Pancreas (tissue), 10 donors: ENCODE data around the gene APBB2. TPM values are rescaled to one million over a fixed set of nuclear protein-coding genes. Genes with fewer than 3 reads are reported as not detected.

Experiments
- ATAC-seq, 4 donors: fragments of 200-7000 bp; cut with Tn5 transposase; one replicate each; pipeline versions ENCODE4 v1.8.0 to v1.9.1; 2020; ENCODE audit warnings: mild to moderate bottlenecking in 4 of 4, moderate library complexity in 4 of 4
- DNase-seq, 6 donors: peaks; one replicate each; pipeline ENCODE4 v3.0.0-alpha.2; 2020
- FAIRE-seq: peaks from 2 replicates; lab custom pipeline; 2012; peaks lifted over from hg19 to GRCh38; lab: Jason Lieb, UNC
- H3K27ac ChIP-seq, 4 donors: fragments of 200-600 bp; sonication (generic); 1 replicate in 3 of 4; 2 replicates in 1 of 4; pipeline versions ENCODE4 v1.5.0 to v1.8.0; 2020
- H3K27me3 ChIP-seq, 4 donors: fragments of 200-600 bp; one replicate each; pipeline ENCODE4 v1.8.0; 2021
- H3K36me3 ChIP-seq, 3 donors: fragments of 200-600 bp; sonication (generic) in 1 of 3; one replicate each; pipeline versions ENCODE4 v1.5.0 to v1.8.0; 2020 to 2021
- H3K4me1 ChIP-seq, 3 donors: fragments of 200-600 bp; one replicate each; pipeline ENCODE4 v1.8.0; 2021
- H3K4me3 ChIP-seq, 4 donors: fragments of 200-600 bp; sonication (generic) in 2 of 4; one replicate each; pipeline versions ENCODE4 v1.5.0 to v1.8.0; 2020 to 2021
- H3K9me3 ChIP-seq, 4 donors: fragments of 200-600 bp; one replicate each; pipeline ENCODE4 v1.8.0; 2021
- WGBS, 2 donors: extraction: QIAGEN DNeasy Blood & Tissue Kit; methylation state at CpG; one replicate each; pipeline ENCODE4 v1.1.7; 2013; 5-methylcytosine and 5-hydroxymethylcytosine counted together
- intact Hi-C, 3 donors: fragments of 100-400 bp; cut with DNase I; formaldehyde crosslinking; loops; one replicate each; pipeline versions ENCODE4 v1.11.1 to v1.14.2; 2022
- polyA plus RNA-seq, 2 donors: library from polyadenylated mRNA; stranded (reverse); fragments of 200-250 nt; gene quantifications; one replicate each; pipeline ENCODE4 v1.2.3, GENCODE V29; 2013
- total RNA-seq, 6 donors: library from RNA; stranded (reverse); fragmentation: NEBNext Ultra II Directional in 4 of 6; extraction: Animal tissue kit (Norgen Biotek cat#: 25700) in 4 of 6; gene quantifications; one replicate each; pipeline versions ENCODE4 v1.2.1 to v1.2.4, GENCODE V29; 2021 to 2023
- TF ChIP-seq, protein P1 (sequence below), 4 donors: fragments of 200-600 bp; sonication (generic) in 3 of 4; IDR thresholded peaks; one replicate each; pipeline versions ENCODE4 v1.5.0 to v1.8.0; 2021; ENCODE audit warnings: antibody characterized with exemption in 4 of 4
- donor health status: healthy with polysubstance abuse.
- donor health status: DM: no; HTN: no; CAD: no; lungs with moderate emphysema.
- donor health status: DM: no; HTN: no; CAD: no.
- donor health status: control.
- donor health status: control.
- donor health status: Bipolar disorder and iron deficiency.
- donor health status: DM: yes; HTN: yes; CAD: no.
- donor health status: DM: no; HTN: no; CAD: no.
- donor health status: DM: no; HTN: no; CAD: no.
- donor health status: DM: yes; HTN: yes; CAD: no.

The APBB2 gene
- total and polyA plus RNA-seq, 8 donors = 9.1 to 21.6 (median 11.5) TPM

GRCh38 chr4:40953283-40954087 lies 260.9 kb downstream of the APBB2 start:
- no peak overlapping the region for H3K4me3 ChIP-seq
- no peaks in the 10 kb centered on the region for H3K36me3 ChIP-seq
- intact Hi-C loops = no loop called here
- TF ChIP-seq, protein P1, sequence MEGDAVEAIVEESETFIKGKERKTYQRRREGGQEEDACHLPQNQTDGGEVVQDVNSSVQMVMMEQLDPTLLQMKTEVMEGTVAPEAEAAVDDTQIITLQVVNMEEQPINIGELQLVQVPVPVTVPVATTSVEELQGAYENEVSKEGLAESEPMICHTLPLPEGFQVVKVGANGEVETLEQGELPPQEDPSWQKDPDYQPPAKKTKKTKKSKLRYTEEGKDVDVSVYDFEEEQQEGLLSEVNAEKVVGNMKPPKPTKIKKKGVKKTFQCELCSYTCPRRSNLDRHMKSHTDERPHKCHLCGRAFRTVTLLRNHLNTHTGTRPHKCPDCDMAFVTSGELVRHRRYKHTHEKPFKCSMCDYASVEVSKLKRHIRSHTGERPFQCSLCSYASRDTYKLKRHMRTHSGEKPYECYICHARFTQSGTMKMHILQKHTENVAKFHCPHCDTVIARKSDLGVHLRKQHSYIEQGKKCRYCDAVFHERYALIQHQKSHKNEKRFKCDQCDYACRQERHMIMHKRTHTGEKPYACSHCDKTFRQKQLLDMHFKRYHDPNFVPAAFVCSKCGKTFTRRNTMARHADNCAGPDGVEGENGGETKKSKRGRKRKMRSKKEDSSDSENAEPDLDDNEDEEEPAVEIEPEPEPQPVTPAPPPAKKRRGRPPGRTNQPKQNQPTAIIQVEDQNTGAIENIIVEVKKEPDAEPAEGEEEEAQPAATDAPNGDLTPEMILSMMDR (IDR thresholded peaks at IDR 0.05) = no peak
- WGBS, 2 donors = 76 to 77% methylated on average over 12 of the region's 12 CpGs
- FAIRE-seq (no peak), DNase-seq (no peak), ATAC-seq (peak in 2 of 4 donors; percentile 19 to 27)
- no peaks in the 10 kb centered on the region for H3K9me3 ChIP-seq
- no peaks in the 10 kb centered on the region for H3K27me3 ChIP-seq
- H3K4me1 ChIP-seq = no peaks in the 10 kb centered on the region
- peak overlapping the region in 1 of 4 donors; percentile 8 for H3K27ac ChIP-seq

GRCh38 chr4:40952672-40953071 lies 261.7 kb downstream of the APBB2 start:
- intact Hi-C loops = no loop called here
- no peak overlapping the region for H3K4me3 ChIP-seq
- DNase-seq (no peak), FAIRE-seq (no peak), ATAC-seq (no peak)
- H3K27me3 ChIP-seq = no peaks in the 10 kb centered on the region
- no peaks in the 10 kb centered on the region for H3K36me3 ChIP-seq
- no peaks in the 10 kb centered on the region for H3K9me3 ChIP-seq
- no peaks in the 10 kb centered on the region for H3K4me1 ChIP-seq
- no peak overlapping the region for H3K27ac ChIP-seq
- TF ChIP-seq, protein P1 (IDR thresholded peaks at IDR 0.05) = no peak
- 86 to 93% methylated on average over 7 of the region's 7 CpGs for WGBS, 2 donors

DNA sequence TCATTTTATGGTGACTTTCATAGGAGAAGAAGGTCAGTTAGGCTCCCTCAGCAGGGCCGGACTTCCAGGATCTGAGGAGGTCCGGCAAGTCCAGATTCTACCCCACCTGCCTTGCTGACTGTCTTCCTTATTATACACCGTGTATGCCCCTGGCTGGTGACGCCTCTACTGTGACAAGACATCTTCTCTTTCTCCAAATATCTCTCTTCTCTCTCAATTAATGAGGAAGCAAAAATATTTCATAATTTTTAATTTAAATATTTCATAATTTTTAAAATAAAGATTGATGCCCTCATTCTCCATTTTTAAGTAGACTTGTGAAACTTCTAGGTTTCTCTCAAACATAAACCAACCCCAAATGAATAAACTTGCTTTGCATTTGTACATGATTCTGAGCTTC lies 262.1 kb downstream of the APBB2 start:
- intact Hi-C loops = no loop called here
- no peak for ATAC-seq

DNA sequence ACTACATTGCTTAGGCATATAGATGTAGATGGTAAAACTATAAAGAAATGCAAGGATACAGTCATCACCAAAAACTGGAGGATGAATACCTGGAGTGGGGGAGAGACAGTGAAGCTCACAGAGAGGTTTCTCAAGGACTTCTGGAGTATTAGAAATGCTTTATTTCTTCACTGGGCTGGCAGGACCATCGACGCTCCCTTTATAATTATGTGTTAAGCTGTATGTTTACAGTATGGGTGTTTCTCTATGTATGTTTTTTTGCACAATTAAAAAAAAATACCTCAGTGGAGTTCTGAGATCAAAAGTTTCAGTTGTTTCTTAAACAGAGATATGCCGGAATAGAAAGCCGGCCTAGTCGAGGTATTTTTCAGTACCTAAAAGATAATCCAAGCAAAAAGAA lies 263.3 kb downstream of the APBB2 start:
- no peak for FAIRE-seq
- ATAC-seq = no peak
- H3K4me3 ChIP-seq = no peak overlapping the region
- H3K36me3 ChIP-seq = no peaks in the 10 kb centered on the region
- TF ChIP-seq, protein P1 (IDR thresholded peaks at IDR 0.05) = no peak
- no peaks in the 10 kb centered on the region for H3K9me3 ChIP-seq
- H3K27ac ChIP-seq = no peak overlapping the region
- intact Hi-C loops = no loop called here
- WGBS, 2 donors = 96 to 98% methylated on average over 5 of the region's 5 CpGs
- no peaks in the 10 kb centered on the region for H3K27me3 ChIP-seq
- no peak for DNase-seq
- no peaks in the 10 kb centered on the region for H3K4me1 ChIP-seq

More for the DNA sequence above, 262.1 kb downstream of the APBB2 start:
- Histone ChIP-seq H3K4me3 (no peak overlapping the region), H3K36me3 (no peaks in the 10 kb centered on the region), H3K27me3 (no peaks in the 10 kb centered on the region), H3K27ac (no peak overlapping the region), H3K4me1 (no peaks in the 10 kb centered on the region), H3K9me3 (no peaks in the 10 kb centered on the region)
- DNase-seq (no peak), FAIRE-seq (no peak)
- WGBS, 2 donors = 93 to 97% methylated on average over 4 of the region's 4 CpGs
- TF ChIP-seq, protein P1 (IDR thresholded peaks at IDR 0.05) = no peak
